B cell (primary cell): ENCODE measurements around the gene ESD. TPM values are rescaled to one million over a fixed set of nuclear protein-coding genes. Genes with fewer than 3 reads are reported as not detected.

Experiments used
- ATAC-seq: fragments of 200-7000 bp; cut with Tn5 transposase; one replicate; pipeline ENCODE4 v1.10.0; 2021; ENCODE audit warnings: low read depth, mild to moderate bottlenecking, moderate number of reproducible peaks, moderate library complexity
- CTCF ChIA-PET: fragments of 350-600 bp; sonication (Branson Sonifier 250); formaldehyde crosslinking; loops from one replicate; lab custom pipeline; 2021; ENCODE audit warnings: antibody characterized with exemption, inconsistent platforms; lab: Charles Lee
- POLR2A ChIA-PET: fragments of 350-600 bp; sonication (Branson Sonifier 250); formaldehyde crosslinking; loops from one replicate; lab custom pipeline; 2021; ENCODE audit warnings: antibody characterized with exemption; lab: Charles Lee
- DNase-seq: peaks from one replicate; pipeline ENCODE4 v3.0.0; 2013
- H2AFZ ChIP-seq: 2 replicates; pipeline ENCODE4 v1.6.1; 2012; ENCODE audit warnings: mild to moderate bottlenecking, low read depth, low read length; ENCODE audit not compliant: insufficient read depth, poor library complexity, severe bottlenecking
- H3K27ac ChIP-seq, 2 donors: 1 replicate in 1 of 2; 2 replicates in 1 of 2; pipeline ENCODE4 v1.5.1; 2012 to 2013; ENCODE audit warnings: low read length in 2 of 2, mild to moderate bottlenecking in 2 of 2, moderate library complexity in 1 of 2
- H3K27me3 ChIP-seq, 4 experiments: fragments of 200-600 bp in 1 of 4; sonication (generic) in 1 of 4; replicated peaks in 1 of 4; 1 replicate in 2 of 4; 2 replicates in 2 of 4; pipeline versions ENCODE4 v1.6.1 to v1.7.0; 2013 to 2016; ENCODE audit warnings: low read length in 3 of 4, mild to moderate bottlenecking in 2 of 4, mixed read lengths in 1 of 4, moderate library complexity in 1 of 4; ENCODE audit not compliant: insufficient read depth in 4 of 4, control insufficient read depth in 3 of 4; ENCODE audit errors: control extremely low read depth in 1 of 4
- H3K36me3 ChIP-seq, 2 experiments: replicated peaks in 1 of 2; 1 replicate in 1 of 2; 2 replicates in 1 of 2; pipeline versions ENCODE4 v1.6.1 to v1.7.1; 2013; ENCODE audit warnings: low read length in 1 of 2; ENCODE audit not compliant: insufficient read depth in 2 of 2, control insufficient read depth in 1 of 2; ENCODE audit errors: control extremely low read depth in 1 of 2, extremely low read depth in 1 of 2
- H3K4me1 ChIP-seq, 2 donors: fragments of 200-600 bp in 1 of 2; sonication (generic) in 1 of 2; 1 replicate in 1 of 2; 2 replicates in 1 of 2; pipeline versions ENCODE4 v1.5.1 to v1.6.1; 2013 to 2017; ENCODE audit warnings: low read length in 2 of 2; ENCODE audit not compliant: control insufficient read depth in 2 of 2, insufficient read depth in 2 of 2
- H3K4me2 ChIP-seq: replicated peaks from 2 replicates; pipeline ENCODE3; 2012; ENCODE audit warnings: mild to moderate bottlenecking, low read depth, low read length; ENCODE audit not compliant: poor library complexity, severe bottlenecking
- H3K4me3 ChIP-seq, 5 experiments: fragments of 200-600 bp in 1 of 5; sonication (generic) in 1 of 5; 1 replicate in 3 of 5; 2 replicates in 2 of 5; pipeline versions ENCODE4 v1.5.1 to v1.7.0; 2011 to 2016; ENCODE audit warnings: low read length in 4 of 5, mild to moderate bottlenecking in 4 of 5, low read depth in 2 of 5, control low read depth in 1 of 5, moderate library complexity in 1 of 5; ENCODE audit not compliant: insufficient read depth in 1 of 5; ENCODE audit errors: control extremely low read depth in 1 of 5, extremely low read depth in 1 of 5
- H3K79me2 ChIP-seq: fragments of 200-600 bp; sonication (generic); one replicate; pipeline ENCODE4 v1.6.0; 2016; ENCODE audit warnings: low read length; ENCODE audit not compliant: control insufficient read depth, insufficient read depth
- H3K9ac ChIP-seq: fragments of 200-600 bp; sonication (generic); 2 replicates; pipeline ENCODE4 v1.6.1; 2017; ENCODE audit warnings: mild to moderate bottlenecking, low read length, moderate library complexity
- H3K9me3 ChIP-seq, 3 donors: one replicate each; pipeline versions ENCODE4 v1.6.1 to v1.7.1; 2013; ENCODE audit warnings: low read length in 2 of 3; ENCODE audit not compliant: control insufficient read depth in 2 of 3, insufficient read depth in 1 of 3; ENCODE audit errors: control extremely low read depth in 1 of 3
- H4K20me1 ChIP-seq: 2 replicates; pipeline ENCODE4 v1.6.0; 2012; ENCODE audit warnings: mild to moderate bottlenecking, low read length; ENCODE audit not compliant: insufficient read depth, control insufficient read depth, poor library complexity, severe bottlenecking
- H3K27ac Mint-ChIP-seq: one replicate; pipeline ENCODE4 v1.8.0; 2021; ENCODE audit warnings: mixed read lengths
- H3K27me3 Mint-ChIP-seq: one replicate; pipeline ENCODE4 v1.8.0; 2021; ENCODE audit warnings: mixed read lengths
- H3K4me1 Mint-ChIP-seq: one replicate; pipeline ENCODE4 v1.8.0; 2021; ENCODE audit warnings: mixed read lengths
- H3K4me3 Mint-ChIP-seq: one replicate; pipeline ENCODE4 v1.8.0; 2021; ENCODE audit warnings: mixed read lengths
- H3K9me3 Mint-ChIP-seq: one replicate; pipeline ENCODE4 v1.8.0; 2022; ENCODE audit warnings: mixed read lengths; ENCODE audit not compliant: insufficient read depth
- CTCF ChIP-seq: fragments of 200-600 bp; IDR thresholded peaks from one replicate; pipeline ENCODE4 v1.8.0; 2022; ENCODE audit warnings: antibody characterized with exemption, mild to moderate bottlenecking
- EZH2 ChIP-seq: IDR thresholded peaks from 2 replicates; pipeline ENCODE4 v1.6.1; 2012; ENCODE audit warnings: borderline replicate concordance, low read depth, mild to moderate bottlenecking, moderate library complexity, low read length; ENCODE audit not compliant: insufficient read depth, poor library complexity, severe bottlenecking
- WGBS: methylation state at CpG from one replicate; pipeline ENCODE4 v1.1.5; 2013; ENCODE audit warnings: missing lambda C conversion rate; ENCODE audit not compliant: insufficient coverage; 5-methylcytosine and 5-hydroxymethylcytosine counted together
- intact Hi-C: fragments of 100-400 bp; cut with micrococcal nuclease; formaldehyde crosslinking; loops from one replicate; pipeline ENCODE4 v1.10.0; 2022
- polyA plus RNA-seq: library from polyadenylated mRNA; depleted of rRNA; stranded (reverse); fragments of >200 nt; gene quantifications from 2 replicates; pipeline ENCODE4 v1.2.3, GENCODE V29; 2012
- total RNA-seq, 2 donors: library from RNA; stranded (reverse); fragments of 120-200 nt in 1 of 2; gene quantifications; 1 replicate in 1 of 2; 2 replicates in 1 of 2; pipeline versions ENCODE4 v1.2.3 to v1.2.4, GENCODE V29; 2013 to 2022

ESD gene
- total and polyA plus RNA-seq, 2 donors (not counting 1 experiment from before 2014, with no cell fraction given): 29.9 to 52.9 TPM

GRCh38 chr13:46775385-46776107 is 21.4 kb downstream of the ESD start:
- Histone ChIP-seq H4K20me1 (no peaks in the 10 kb centered on the region), H3K4me3 (no peak overlapping the region), H3K79me2 (no peaks in the 10 kb centered on the region), H3K9me3 (peaks cover 0 to 3% (median 0%) of the 10 kb centered on the region in 3 donors), H2AFZ (no peak overlapping the region), H3K27me3 (no peaks in the 10 kb centered on the region), H3K4me2 (no peak overlapping the region), H3K4me1 (no peaks in the 10 kb centered on the region), H3K36me3 (peaks cover 7 to 61% of the 10 kb centered on the region in 2 experiments), H3K9ac (no peak overlapping the region), H3K27ac (no peak overlapping the region)
- POLR2A ChIA-PET: no interaction called here
- TF ChIP-seq CTCF (no peak), EZH2 (no peak)
- CTCF ChIA-PET: interaction anchor here (1.8 kb wide), 1 partner anchor 10 kb away, joined by 8 read pairs; no protein-coding TSS in a partner anchor
- Mint-ChIP-seq H3K27ac (no peak overlapping the region), H3K4me3 (no peak overlapping the region), H3K4me1 (no peaks in the 10 kb centered on the region), H3K27me3 (no peaks in the 10 kb centered on the region), H3K9me3 (no peaks in the 10 kb centered on the region)
- DNase-seq (no peak), ATAC-seq (no peak)
- intact Hi-C loops: no loop called here
- WGBS: 100% methylated on average over 5 of the region's 8 CpGs

GRCh38 chr13:46773541-46773940 is 23.4 kb downstream of the ESD start:
- DNase-seq (no peak), ATAC-seq (no peak)
- no peaks in the 10 kb centered on the region for H3K79me2 ChIP-seq
- no peak overlapping the region for H3K9ac ChIP-seq
- no peaks in the 10 kb centered on the region for H3K4me1 ChIP-seq
- H3K4me2 ChIP-seq: no peak overlapping the region
- ChIA-PET POLR2A (no interaction called here), CTCF (no interaction called here)
- H3K4me3 ChIP-seq: no peak overlapping the region
- H4K20me1 ChIP-seq: no peaks in the 10 kb centered on the region
- TF ChIP-seq CTCF (no peak), EZH2 (no peak)
- intact Hi-C loops: no loop called here
- Mint-ChIP-seq H3K27ac (no peak overlapping the region), H3K27me3 (no peaks in the 10 kb centered on the region), H3K4me3 (no peak overlapping the region), H3K4me1 (no peaks in the 10 kb centered on the region), H3K9me3 (peaks cover 2% of the 10 kb centered on the region)
- H3K27ac ChIP-seq: no peak overlapping the region
- H3K27me3 ChIP-seq: no peaks in the 10 kb centered on the region
- WGBS: no CpG with 5 or more reads among the region's 2 CpGs
- peaks cover 0 to 4% (median 0%) of the 10 kb centered on the region in 3 donors for H3K9me3 ChIP-seq
- peaks cover 7 to 44% of the 10 kb centered on the region in 2 experiments for H3K36me3 ChIP-seq
- H2AFZ ChIP-seq: no peak overlapping the region
